HG03060 (cell line): ENCODE results near the gene PDZD8.
A peak's percentile ranks its signal among the peaks of the same experiment; 100 is the strongest.

Experiments used
- ATAC-seq: cut with Tn5 transposase; IDR thresholded peaks from one replicate; pipeline ENCODE4 v1.9.1; 2021; ENCODE audit warnings: low read depth, moderate number of reproducible peaks; ENCODE audit not compliant: unreplicated experiment

Gene PDZD8

GRCh38 chr10:117399341-117400196 is 24.3 kb upstream of the PDZD8 start:
- ATAC-seq, result no peak

- ATAC-seq, result no peak
These were observed 22.8 kb upstream of the PDZD8 start for GRCh38 chr10:117398029-117398428.

- ATAC-seq, result no peak
These were observed 16.4 kb upstream of the PDZD8 start for GRCh38 chr10:117391436-117392205.

- no peak for ATAC-seq
These were observed 15.2 kb upstream of the PDZD8 start for GRCh38 chr10:117390420-117390819.

GRCh38 chr10:117386805-117387204 is 11.6 kb upstream of the PDZD8 start:
- ATAC-seq, result no peak

GRCh38 chr10:117382861-117383260 is 7.6 kb upstream of the PDZD8 start:
- ATAC-seq, result no peak

GRCh38 chr10:117374506-117375359 is 507 bp downstream of the PDZD8 start:
- peak; percentile 1 for ATAC-seq

GRCh38 chr10:117373823-117374505 is 1.3 kb downstream of the PDZD8 start:
- no peak for ATAC-seq

GRCh38 chr10:117370205-117370604 is 5.0 kb downstream of the PDZD8 start:
- no peak for ATAC-seq

GRCh38 chr10:117367718-117368117 is 7.5 kb downstream of the PDZD8 start:
- ATAC-seq, result no peak

- ATAC-seq, result no peak
These were observed 8.5 kb downstream of the PDZD8 start for GRCh38 chr10:117366741-117367140.

GRCh38 chr10:117365612-117366011 is 9.6 kb downstream of the PDZD8 start:
- ATAC-seq, result no peak

- no peak for ATAC-seq
These were observed 10.9 kb downstream of the PDZD8 start for GRCh38 chr10:117364110-117364960.

GRCh38 chr10:117363028-117363427 is 12.2 kb downstream of the PDZD8 start:
- ATAC-seq, result peak; percentile 29

GRCh38 chr10:117362313-117362712 is 12.9 kb downstream of the PDZD8 start:
- ATAC-seq, result no peak

- peak; percentile 36 for ATAC-seq
These were observed 14.1 kb downstream of the PDZD8 start for GRCh38 chr10:117360994-117361667.

GRCh38 chr10:117360016-117360415 is 15.2 kb downstream of the PDZD8 start:
- ATAC-seq, result no peak

GRCh38 chr10:117355072-117355471 is 20.2 kb downstream of the PDZD8 start:
- ATAC-seq, result no peak

GRCh38 chr10:117353684-117354083 is 21.6 kb downstream of the PDZD8 start:
- no peak for ATAC-seq
